BJ (cell line): ENCODE data around the gene MISP. TPM values are rescaled to one million over a fixed set of nuclear protein-coding genes. Genes with fewer than 3 reads are reported as not detected.

ENCODE experiments used
- CTCF ChIA-PET: fragments of 350-600 bp; formaldehyde crosslinking; extraction: SDS; loops from one replicate; lab custom pipeline; 2021; ENCODE audit warnings: antibody characterized with exemption, inconsistent platforms; lab: Yijun Ruan, JAX
- POLR2A ChIA-PET: fragments of 300-600 bp; sonication (Branson Sonifier 250); formaldehyde crosslinking; extraction: SDS; loops from one replicate; lab custom pipeline; 2021; ENCODE audit warnings: antibody characterized with exemption; lab: Charles Lee
- DNase-seq: peaks from one replicate; pipeline ENCODE4 v3.0.0-alpha.2; 2011; ENCODE audit warnings: low read depth
- H3K27me3 ChIP-seq: 2 replicates; pipeline ENCODE4 v1.6.0; 2011; ENCODE audit warnings: low read length; ENCODE audit not compliant: control insufficient read depth, insufficient read depth
- H3K36me3 ChIP-seq: 2 replicates; pipeline ENCODE4 v1.5.1; 2011; ENCODE audit warnings: low read length; ENCODE audit not compliant: control insufficient read depth, insufficient read depth
- H3K4me3 ChIP-seq: 2 replicates; pipeline ENCODE4 v1.5.1; 2011; ENCODE audit warnings: low read depth, mild to moderate bottlenecking, control low read depth, low read length
- polyA plus RNA-seq: library from polyadenylated mRNA; depleted of rRNA; stranded (reverse); fragments of >200 nt; gene quantifications from 2 replicates; pipeline ENCODE4 v1.2.3, GENCODE V29; 2011
- TF ChIP-seq, protein P1 (sequence below): IDR thresholded peaks from 2 replicates; pipeline ENCODE4 v1.5.1; 2011; ENCODE audit warnings: low read depth, mild to moderate bottlenecking, control low read depth, inconsistent platforms, low read length, moderate library complexity; ENCODE audit not compliant: insufficient read depth

The MISP gene
- polyA plus RNA-seq, 1 experiment, result 0.06 TPM

DNA sequence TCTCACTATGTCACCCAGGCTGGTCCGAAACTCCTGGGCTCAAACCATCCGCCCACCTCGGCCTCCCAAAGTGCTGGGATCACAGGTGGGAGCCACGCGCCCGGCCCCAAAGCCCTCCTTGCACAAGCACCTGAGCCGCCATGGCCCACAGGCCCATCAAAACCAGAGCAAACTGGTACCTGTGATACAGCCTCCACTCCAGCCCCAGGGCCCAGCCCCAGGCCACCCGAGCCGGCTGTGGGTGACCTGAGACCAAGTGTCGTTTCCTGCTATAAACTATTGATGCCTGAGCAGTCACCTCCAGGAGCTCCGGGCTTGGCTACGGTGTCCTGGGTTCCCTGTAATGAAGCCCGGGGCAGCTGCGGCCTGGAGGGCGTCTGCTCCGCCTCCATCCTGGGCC lies 36.6 kb downstream of the MISP start:
- Histone ChIP-seq H3K36me3 (no peaks in the 10 kb centered on the region; the same call in 1 of the 2 replicates), H3K4me3 (no peak overlapping the region), H3K27me3 (no peaks in the 10 kb centered on the region)
- ChIA-PET POLR2A (no interaction called here), CTCF (interaction anchor here (0.9 to 1.0 kb wide), 2 partner anchors 18 to 53 kb away, joined by 3 read pairs; no protein-coding TSS in a partner anchor)
- TF ChIP-seq, protein P1, sequence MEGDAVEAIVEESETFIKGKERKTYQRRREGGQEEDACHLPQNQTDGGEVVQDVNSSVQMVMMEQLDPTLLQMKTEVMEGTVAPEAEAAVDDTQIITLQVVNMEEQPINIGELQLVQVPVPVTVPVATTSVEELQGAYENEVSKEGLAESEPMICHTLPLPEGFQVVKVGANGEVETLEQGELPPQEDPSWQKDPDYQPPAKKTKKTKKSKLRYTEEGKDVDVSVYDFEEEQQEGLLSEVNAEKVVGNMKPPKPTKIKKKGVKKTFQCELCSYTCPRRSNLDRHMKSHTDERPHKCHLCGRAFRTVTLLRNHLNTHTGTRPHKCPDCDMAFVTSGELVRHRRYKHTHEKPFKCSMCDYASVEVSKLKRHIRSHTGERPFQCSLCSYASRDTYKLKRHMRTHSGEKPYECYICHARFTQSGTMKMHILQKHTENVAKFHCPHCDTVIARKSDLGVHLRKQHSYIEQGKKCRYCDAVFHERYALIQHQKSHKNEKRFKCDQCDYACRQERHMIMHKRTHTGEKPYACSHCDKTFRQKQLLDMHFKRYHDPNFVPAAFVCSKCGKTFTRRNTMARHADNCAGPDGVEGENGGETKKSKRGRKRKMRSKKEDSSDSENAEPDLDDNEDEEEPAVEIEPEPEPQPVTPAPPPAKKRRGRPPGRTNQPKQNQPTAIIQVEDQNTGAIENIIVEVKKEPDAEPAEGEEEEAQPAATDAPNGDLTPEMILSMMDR, result no peak
- no peak for DNase-seq

DNA sequence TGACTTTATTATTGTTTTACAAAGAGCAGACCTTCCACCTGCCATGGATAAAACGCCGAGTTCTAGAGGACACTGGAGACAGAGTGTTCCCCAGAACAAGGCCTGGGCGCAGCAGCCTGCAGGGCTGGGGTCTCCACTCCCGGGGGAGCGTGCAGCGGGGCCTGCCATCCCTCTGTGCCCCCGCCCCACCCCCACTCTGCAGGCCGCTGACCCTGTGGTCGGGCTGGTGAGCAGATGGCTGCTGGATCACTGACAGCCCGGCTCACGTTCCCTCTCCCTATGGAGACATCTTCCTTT lies 37.7 kb downstream of the MISP start:
- no peaks in the 10 kb centered on the region; the same call in 1 of the 2 replicates for H3K36me3 ChIP-seq
- CTCF ChIA-PET, result no interaction called here
- TF ChIP-seq, protein P1, result no peak
- no peak for DNase-seq
- no peak overlapping the region for H3K4me3 ChIP-seq
- no peaks in the 10 kb centered on the region for H3K27me3 ChIP-seq
- POLR2A ChIA-PET, result interaction anchor here (0.6 kb wide), 1 partner anchor 35 kb away, joined by 9 read pairs; no protein-coding TSS in a partner anchor

DNA sequence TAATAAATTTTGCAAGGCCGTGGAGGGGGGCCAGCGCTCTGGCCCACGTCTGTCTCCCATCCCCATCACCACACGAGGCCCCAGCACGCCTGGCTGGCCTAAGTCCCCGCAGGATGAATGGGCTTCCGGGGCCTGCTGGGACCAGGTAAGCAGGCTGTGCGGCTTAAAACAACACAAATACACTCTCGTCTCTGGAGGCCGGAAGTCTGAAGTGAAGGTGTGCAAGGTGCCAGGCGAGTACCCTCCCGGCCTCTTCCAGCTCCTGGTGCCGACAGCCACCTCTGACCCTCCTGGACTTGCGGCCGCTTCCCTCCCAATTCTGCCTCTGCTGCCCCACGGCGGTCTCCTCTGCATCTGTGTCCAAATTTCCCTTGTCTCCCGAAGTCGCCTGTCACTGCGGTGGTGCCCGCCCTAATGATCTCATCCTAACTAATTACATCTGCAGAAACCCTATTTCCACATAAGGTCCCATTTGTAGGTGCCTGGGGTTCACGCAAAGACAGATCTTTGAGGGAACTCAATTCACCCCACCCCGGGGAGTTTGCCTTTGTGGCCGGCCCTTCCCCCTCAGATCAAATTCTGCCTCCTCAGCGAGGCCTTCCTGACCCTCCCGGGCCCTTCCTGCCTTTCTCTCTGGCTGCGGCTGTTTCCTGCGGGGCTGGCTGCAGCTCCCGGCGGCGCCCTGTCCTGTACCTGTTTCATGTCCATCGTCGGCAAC lies 38.2 kb downstream of the MISP start:
- ChIA-PET POLR2A (interaction anchor here (0.6 kb wide), 1 partner anchor 36 kb away, joined by 9 read pairs; no protein-coding TSS in a partner anchor), CTCF (interaction anchor here (1.3 kb wide), 1 partner anchor 19 kb away, joined by 5 read pairs; no protein-coding TSS in a partner anchor)
- TF ChIP-seq, protein P1, result peak; percentile 23; the same call in 1 of the 2 replicates
- DNase-seq, result no peak
- no peak overlapping the region for H3K4me3 ChIP-seq
- H3K27me3 ChIP-seq, result no peaks in the 10 kb centered on the region
- no peaks in the 10 kb centered on the region; the same call in 1 of the 2 replicates for H3K36me3 ChIP-seq

DNA sequence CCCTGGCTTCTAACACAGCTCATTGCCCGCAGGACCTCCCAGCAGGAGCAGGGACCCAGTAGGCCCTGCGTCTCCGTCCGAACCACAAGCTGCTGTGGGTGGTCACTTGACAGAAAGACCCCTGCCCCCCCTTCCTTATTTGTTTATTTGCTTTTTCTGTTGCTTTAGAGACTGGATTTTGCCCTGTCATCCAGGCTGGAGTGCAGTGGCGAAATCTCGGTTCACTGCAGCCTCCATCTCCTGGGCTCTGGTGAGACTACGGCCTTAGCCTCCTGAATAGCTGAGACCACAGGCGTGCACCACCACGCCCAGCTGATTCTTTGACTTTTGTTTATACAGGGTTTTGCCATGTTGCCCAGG lies 38.8 kb downstream of the MISP start:
- H3K4me3 ChIP-seq, result no peak overlapping the region
- TF ChIP-seq, protein P1, result no peak
- no peaks in the 10 kb centered on the region; the same call in 1 of the 2 replicates for H3K36me3 ChIP-seq
- H3K27me3 ChIP-seq, result no peaks in the 10 kb centered on the region
- CTCF ChIA-PET, result interaction anchor here (1.3 kb wide), 1 partner anchor 20 kb away, joined by 5 read pairs; no protein-coding TSS in a partner anchor
- POLR2A ChIA-PET, result no interaction called here
- DNase-seq, result no peak

DNA sequence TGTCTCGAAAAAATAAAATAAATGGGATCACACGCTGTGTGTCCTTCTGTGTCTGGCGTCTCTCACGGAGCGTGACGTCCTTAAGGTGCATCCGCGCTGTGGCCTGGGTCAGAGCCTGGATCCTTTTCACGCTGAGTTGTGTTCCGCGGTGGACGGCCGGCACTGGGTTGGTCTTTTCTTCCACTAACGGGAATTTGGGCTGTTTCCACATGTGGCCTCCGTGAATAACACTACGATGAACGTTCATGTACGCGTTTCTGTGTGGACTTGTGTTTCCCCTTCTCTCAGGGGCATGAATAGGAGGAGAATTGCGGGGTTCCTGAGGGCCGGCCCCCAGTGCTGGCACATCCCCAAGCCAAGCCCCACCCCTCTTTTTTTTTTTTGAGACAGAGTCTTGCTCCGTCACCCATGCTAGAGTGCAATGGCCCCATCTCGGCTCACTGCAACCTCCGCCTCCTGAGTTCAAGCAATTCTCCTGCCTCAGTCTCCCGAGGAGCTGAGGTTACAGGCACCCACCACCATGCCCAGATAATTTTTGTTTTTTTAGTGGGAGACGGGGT lies 40.2 kb downstream of the MISP start:
- no peak for DNase-seq
- ChIA-PET POLR2A (no interaction called here), CTCF (interaction anchor here (0.6 kb wide), 1 partner anchor 102 kb away, joined by 3 read pairs; the partner anchor contains the start of gene MED16)
- TF ChIP-seq, protein P1, result no peak
- Histone ChIP-seq H3K4me3 (no peak overlapping the region), H3K27me3 (no peaks in the 10 kb centered on the region), H3K36me3 (no peaks in the 10 kb centered on the region; the same call in 1 of the 2 replicates)
